Testis (tissue), 2 donors: ENCODE data around the gene SOX8.

Experiments
- CTCF ChIP-seq, 3 experiments: fragments of 450-650 bp in 2 of 3; fragments of 200-600 bp in 1 of 3; sonication (generic) in 1 of 3; IDR thresholded peaks; one replicate each; pipeline ENCODE4 v1.5.1; 2016 to 2019; ENCODE audit warnings: antibody characterized with exemption in 3 of 3, mild to moderate bottlenecking in 2 of 3, moderate library complexity in 1 of 3
- POLR2A ChIP-seq: fragments of 450-650 bp; IDR thresholded peaks from one replicate; pipeline ENCODE4 v1.6.1; 2017; ENCODE audit warnings: antibody characterized with exemption, mild to moderate bottlenecking, moderate library complexity

- no peak for TF ChIP-seq CTCF (IDR thresholded peaks at IDR 0.05)
- no peak for TF ChIP-seq POLR2A
These were observed 52.9 kb downstream of the SOX8 start for GRCh38 chr16:1034230-1035065.
